Measurements from ENCODE around the gene ASPN.

ASPN gene

DNA sequence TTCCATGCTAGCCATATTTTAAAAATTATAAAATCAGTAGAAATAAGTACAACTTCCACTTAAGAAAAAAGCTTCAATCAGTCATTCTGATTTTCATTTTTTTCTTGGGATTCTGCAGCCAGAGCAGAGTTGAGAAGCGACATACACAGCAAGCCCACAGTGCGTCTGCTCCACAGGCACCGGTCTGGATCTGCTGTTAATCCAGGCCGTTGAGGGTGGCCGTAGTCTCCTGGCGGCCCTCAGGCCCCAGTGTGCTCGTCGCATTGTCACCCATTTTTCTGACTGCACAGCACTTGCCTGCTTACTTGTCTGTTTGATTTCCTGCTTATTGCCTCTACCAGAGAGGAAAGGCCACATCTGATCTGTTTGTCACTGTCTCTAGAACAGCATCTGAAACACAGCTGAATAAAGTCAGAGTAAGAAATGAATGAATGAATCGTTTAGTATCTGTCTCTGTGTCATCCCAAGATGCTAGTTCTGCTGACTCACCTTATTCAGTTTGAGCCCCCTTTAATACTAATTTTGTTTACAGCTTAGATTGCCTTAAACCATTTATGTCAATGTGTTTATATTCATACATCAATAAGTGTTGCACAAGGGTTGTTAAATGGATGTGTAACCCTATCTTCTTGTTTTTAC is 11.6 kb upstream of the ASPN start:
- ChIA-PET CTCF (no interaction called here), POLR2A (no interaction called here)
- Histone ChIP-seq H3K36me3 (ENCODE audit: control insufficient read depth in 2 of 2, insufficient read depth in 1 of 2, low read length in 2 of 2) (no peaks in the 10 kb centered on the region), H3K9me3 (ENCODE audit: control insufficient read depth, insufficient read depth, low read depth, low read length) (no peaks in the 10 kb centered on the region), H3K4me3 (ENCODE audit: low read depth, low read length) (no peak overlapping the region), H3K4me1 (ENCODE audit: control insufficient read depth, insufficient read depth, low read length) (no peaks in the 10 kb centered on the region), H3K27ac (ENCODE audit: extremely low read depth, low read depth, low read length) (no peak overlapping the region)
- TF ChIP-seq ZNF214 (tag by site-specific recombination; IDR thresholded peaks at IDR 0.05; ENCODE audit: borderline replicate concordance) (no peak), ZNF266 (tag by site-specific recombination; IDR thresholded peaks at IDR 0.05; ENCODE audit: low read depth) (no peak), BCL11B (tag by site-specific recombination; IDR thresholded peaks at IDR 0.05; ENCODE audit: low read depth) (no peak), SETDB1 (IDR thresholded peaks at IDR 0.05; ENCODE audit: insufficient read length, low read length) (no peak), HOXC10 (CRISPR knock-in tag; IDR thresholded peaks at IDR 0.05) (no peak), KLF10 (tag by site-specific recombination; IDR thresholded peaks at IDR 0.05) (no peak), ZNF560 (tag by site-specific recombination; IDR thresholded peaks at IDR 0.05; ENCODE audit: borderline replicate concordance) (no peak), GLIS1 (tag by site-specific recombination; IDR thresholded peaks at IDR 0.05) (no peak), ZNF211 (tag by site-specific recombination; IDR thresholded peaks at IDR 0.05; ENCODE audit: low read depth) (no peak), ZNF521 (tag by site-specific recombination; IDR thresholded peaks at IDR 0.05) (no peak), ZEB2 (tag by site-specific recombination; IDR thresholded peaks at IDR 0.05) (no peak), ZNF37A (tag by site-specific recombination; IDR thresholded peaks at IDR 0.05) (no peak), ZNF335 (tag by site-specific recombination; conservative IDR thresholded peaks at IDR 0.05) (no peak), ZNF311 (tag by site-specific recombination; IDR thresholded peaks at IDR 0.05; ENCODE audit: borderline replicate concordance) (no peak), ZXDB (tag by site-specific recombination; IDR thresholded peaks at IDR 0.05) (no peak), ZNF707 (tag by site-specific recombination; IDR thresholded peaks at IDR 0.05) (no peak)
- TF ChIP-seq, protein P1, sequence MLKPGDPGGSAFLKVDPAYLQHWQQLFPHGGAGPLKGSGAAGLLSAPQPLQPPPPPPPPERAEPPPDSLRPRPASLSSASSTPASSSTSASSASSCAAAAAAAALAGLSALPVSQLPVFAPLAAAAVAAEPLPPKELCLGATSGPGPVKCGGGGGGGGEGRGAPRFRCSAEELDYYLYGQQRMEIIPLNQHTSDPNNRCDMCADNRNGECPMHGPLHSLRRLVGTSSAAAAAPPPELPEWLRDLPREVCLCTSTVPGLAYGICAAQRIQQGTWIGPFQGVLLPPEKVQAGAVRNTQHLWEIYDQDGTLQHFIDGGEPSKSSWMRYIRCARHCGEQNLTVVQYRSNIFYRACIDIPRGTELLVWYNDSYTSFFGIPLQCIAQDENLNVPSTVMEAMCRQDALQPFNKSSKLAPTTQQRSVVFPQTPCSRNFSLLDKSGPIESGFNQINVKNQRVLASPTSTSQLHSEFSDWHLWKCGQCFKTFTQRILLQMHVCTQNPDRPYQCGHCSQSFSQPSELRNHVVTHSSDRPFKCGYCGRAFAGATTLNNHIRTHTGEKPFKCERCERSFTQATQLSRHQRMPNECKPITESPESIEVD (tag by site-specific recombination; IDR thresholded peaks at IDR 0.05), result no peak

DNA sequence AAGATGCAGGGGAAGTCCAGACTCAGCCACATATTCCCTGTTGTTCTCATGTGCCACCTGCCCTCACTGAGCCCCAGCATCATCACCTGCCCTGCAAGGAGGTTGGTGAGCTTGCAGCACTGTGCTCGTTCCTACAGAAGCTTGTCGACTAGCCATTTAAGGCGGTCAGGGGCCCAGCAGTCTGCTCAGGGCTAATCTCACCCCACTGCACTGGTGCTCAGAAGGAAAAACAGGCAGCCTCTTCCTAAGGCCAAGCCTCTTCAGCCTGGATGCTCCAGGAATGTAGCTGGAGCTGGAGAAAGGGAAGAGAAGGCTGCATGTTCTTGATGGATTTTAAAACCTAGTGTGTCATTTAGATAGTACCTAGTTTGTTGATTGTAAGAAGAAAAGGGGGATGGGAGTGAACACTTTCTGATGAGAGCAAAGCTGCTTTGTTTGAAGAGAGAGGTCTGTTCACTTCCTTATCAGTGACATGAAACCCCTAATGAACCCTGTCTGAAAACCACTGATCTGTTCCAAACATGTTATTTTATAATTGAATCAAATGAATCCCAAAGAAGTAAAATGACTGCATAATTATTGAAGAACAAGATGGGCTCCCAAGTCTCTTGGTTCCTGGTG is 10.6 kb upstream of the ASPN start:
- Histone ChIP-seq H3K4me3 (ENCODE audit: low read depth, low read length) (no peak overlapping the region), H3K27ac (ENCODE audit: extremely low read depth, low read depth, low read length) (no peak overlapping the region), H3K36me3 (ENCODE audit: control insufficient read depth in 2 of 2, insufficient read depth in 1 of 2, low read length in 2 of 2) (no peaks in the 10 kb centered on the region), H3K4me1 (ENCODE audit: control insufficient read depth, insufficient read depth, low read length) (no peaks in the 10 kb centered on the region), H3K9me3 (ENCODE audit: control insufficient read depth, insufficient read depth, low read depth, low read length) (no peaks in the 10 kb centered on the region)
- TF ChIP-seq KLF10 (tag by site-specific recombination; IDR thresholded peaks at IDR 0.05) (no peak), ZNF366 (tag by site-specific recombination; conservative IDR thresholded peaks at IDR 0.05) (no peak), ZNF837 (tag by site-specific recombination; IDR thresholded peaks at IDR 0.05) (no peak), SP2 (tag by site-specific recombination; IDR thresholded peaks at IDR 0.05) (no peak), ZNF658 (tag by site-specific recombination; IDR thresholded peaks at IDR 0.05) (no peak), ZNF530 (tag by site-specific recombination; IDR thresholded peaks at IDR 0.05; ENCODE audit: low read depth) (no peak), ZNF202 (tag by site-specific recombination; IDR thresholded peaks at IDR 0.05; ENCODE audit: borderline replicate concordance) (no peak), ZNF521 (tag by site-specific recombination; IDR thresholded peaks at IDR 0.05) (no peak), ZNF121 (tag by site-specific recombination; IDR thresholded peaks at IDR 0.05) (no peak), ZNF473 (tag by site-specific recombination; IDR thresholded peaks at IDR 0.05) (no peak), ZNF561 (tag by site-specific recombination; IDR thresholded peaks at IDR 0.05; ENCODE audit: borderline replicate concordance) (no peak), YY2 (tag by site-specific recombination; IDR thresholded peaks at IDR 0.05) (no peak), KLF7 (tag by site-specific recombination; IDR thresholded peaks at IDR 0.05; ENCODE audit: borderline replicate concordance) (no peak)
- TF ChIP-seq, protein P2, sequence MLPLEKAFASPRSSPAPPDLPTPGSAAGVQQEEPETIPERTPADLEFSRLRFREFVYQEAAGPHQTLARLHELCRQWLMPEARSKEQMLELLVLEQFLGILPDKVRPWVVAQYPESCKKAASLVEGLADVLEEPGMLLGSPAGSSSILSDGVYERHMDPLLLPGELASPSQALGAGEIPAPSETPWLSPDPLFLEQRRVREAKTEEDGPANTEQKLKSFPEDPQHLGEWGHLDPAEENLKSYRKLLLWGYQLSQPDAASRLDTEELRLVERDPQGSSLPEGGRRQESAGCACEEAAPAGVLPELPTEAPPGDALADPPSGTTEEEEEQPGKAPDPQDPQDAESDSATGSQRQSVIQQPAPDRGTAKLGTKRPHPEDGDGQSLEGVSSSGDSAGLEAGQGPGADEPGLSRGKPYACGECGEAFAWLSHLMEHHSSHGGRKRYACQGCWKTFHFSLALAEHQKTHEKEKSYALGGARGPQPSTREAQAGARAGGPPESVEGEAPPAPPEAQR (tag by site-specific recombination; IDR thresholded peaks at IDR 0.05), result no peak
- TF ChIP-seq, protein P3, sequence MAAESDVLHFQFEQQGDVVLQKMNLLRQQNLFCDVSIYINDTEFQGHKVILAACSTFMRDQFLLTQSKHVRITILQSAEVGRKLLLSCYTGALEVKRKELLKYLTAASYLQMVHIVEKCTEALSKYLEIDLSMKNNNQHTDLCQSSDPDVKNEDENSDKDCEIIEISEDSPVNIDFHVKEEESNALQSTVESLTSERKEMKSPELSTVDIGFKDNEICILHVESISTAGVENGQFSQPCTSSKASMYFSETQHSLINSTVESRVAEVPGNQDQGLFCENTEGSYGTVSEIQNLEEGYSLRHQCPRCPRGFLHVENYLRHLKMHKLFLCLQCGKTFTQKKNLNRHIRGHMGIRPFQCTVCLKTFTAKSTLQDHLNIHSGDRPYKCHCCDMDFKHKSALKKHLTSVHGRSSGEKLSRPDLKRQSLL (tag by site-specific recombination; IDR thresholded peaks at IDR 0.05), result no peak
- POLR2A ChIA-PET, result no interaction called here
- CTCF ChIA-PET, result no interaction called here
